Activated gamma-delta T cell treated with Interleukin-2 at 50 U/mL for 16 hours (primary cell): ENCODE results near the gene EXOC6B.

Experiments
- DNase-seq: peaks from one replicate; pipeline ENCODE4 v3.0.0-alpha.2; 2020

EXOC6B gene

DNA sequence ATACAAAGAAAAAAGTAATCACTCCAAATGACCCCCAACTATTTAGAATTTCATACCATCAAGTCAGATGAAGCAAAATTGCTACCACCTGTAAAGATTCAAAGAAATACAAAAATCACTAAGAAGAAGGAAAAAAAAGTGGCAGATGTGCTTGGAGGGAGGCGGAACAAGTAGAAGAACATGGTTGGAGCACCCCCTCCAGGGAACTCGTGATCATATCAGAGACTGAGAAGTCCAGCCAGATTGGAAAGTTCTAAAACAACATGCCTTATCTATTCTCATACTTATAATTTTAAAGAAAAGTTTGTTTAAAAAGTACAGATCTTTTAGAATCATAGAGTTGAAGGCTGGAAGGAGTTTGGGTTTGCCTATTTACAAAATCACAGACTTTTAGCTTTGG is 564.8 kb downstream of the EXOC6B start:
- DNase-seq = no peak

DNA sequence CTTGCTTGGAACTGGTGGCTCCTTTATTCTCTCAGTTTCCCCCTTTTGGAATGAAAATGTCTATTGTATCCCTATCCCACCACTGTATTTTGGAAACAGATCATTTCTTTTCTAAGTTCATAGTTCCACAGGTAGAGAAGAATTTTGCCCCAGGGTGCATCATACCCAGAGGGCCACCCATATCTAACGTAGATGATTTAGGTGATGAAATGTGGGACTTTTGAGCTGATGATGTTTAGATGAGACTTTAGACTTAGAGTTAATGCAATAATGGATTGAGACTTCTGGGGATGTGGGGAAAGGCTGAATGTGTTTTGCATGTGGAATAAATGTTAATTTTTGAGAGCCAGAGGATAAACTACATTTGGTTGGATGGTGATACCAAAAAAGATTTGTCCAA is 570.3 kb downstream of the EXOC6B start:
- no peak for DNase-seq

- no peak for DNase-seq
Measured at GRCh38 chr2:72254831-72255451, 570.9 kb downstream of the EXOC6B start.

DNA sequence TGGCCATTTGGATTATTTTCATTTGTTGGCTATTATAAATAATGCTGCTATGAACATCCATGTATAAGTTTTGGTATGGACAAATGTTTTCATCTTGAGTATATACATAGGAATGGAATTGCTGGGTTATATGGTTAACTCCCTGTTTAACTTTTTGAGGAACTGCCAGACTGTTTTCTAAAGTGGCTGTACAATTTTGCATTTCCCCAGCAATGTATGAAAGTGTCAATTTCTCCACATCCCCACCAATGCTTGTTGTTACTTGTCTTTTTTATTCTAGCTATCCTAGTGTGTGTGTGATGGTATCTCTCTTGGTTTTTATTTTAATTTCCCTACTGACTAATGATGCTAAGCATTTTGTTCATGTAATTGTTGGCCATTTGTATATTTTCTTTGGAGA is 587.5 kb downstream of the EXOC6B start:
- no peak for DNase-seq

GRCh38 chr2:72237549-72237948 is 588.3 kb downstream of the EXOC6B start:
- no peak for DNase-seq

- no peak for DNase-seq
Measured at GRCh38 chr2:72236445-72237067, 589.3 kb downstream of the EXOC6B start.

GRCh38 chr2:72235497-72236415 is 590.1 kb downstream of the EXOC6B start:
- DNase-seq = no peak

DNA sequence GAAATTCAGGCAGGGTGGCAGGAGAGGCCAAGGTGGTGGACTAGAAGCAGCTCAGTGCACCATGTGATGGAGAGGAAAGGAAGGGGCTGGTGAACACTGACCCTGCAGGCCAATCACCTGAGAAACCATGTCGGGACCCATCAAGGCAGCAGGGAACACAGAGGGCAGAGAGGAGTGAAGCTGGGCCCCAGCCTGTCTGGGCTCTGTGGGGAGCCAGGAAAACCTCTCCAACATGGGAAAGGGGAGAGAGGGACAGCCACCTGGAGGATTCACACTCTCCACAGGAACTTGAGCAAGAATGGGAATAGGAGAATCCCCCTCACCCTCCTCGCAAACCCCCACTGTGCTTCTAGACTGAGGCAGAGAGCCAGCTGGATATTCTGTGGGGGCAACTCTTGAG is 592.6 kb downstream of the EXOC6B start:
- no peak for DNase-seq

DNA sequence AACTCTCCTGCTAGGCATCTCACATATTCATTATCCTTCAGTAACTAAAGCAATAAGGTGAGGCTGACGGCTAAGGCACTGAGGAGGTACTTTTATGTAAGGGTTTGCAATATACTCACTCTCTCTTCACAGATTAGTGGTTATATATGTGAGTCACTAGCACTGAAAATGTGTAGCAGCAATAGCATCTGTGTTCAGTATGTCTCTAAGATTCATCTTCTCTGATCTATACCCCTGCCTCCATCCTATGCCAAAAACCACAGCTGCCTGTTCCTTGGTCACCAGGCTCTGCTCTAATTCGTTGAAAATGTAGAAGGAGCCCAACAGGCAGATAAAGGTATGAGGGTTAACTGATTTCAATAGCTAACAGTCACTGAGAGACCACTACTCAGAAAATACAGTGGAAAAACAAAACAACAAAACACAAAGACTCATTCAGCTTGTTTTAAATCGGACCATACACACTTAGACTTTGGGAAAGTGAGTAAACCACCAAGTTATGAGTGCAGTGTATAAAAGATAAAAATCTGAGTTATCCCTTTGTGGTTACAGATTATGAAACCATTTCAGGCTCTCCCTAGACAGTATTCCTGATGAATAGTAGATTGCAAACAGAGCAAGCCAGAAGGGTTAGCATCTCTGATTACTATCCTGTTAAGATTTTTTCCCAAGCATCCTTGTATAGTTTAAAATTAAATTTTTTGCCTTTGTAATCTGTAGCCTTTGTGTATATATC is 602.8 kb downstream of the EXOC6B start:
- DNase-seq = no peak

- DNase-seq = no peak
Measured at GRCh38 chr2:72220170-72220569, 605.7 kb downstream of the EXOC6B start.

DNA sequence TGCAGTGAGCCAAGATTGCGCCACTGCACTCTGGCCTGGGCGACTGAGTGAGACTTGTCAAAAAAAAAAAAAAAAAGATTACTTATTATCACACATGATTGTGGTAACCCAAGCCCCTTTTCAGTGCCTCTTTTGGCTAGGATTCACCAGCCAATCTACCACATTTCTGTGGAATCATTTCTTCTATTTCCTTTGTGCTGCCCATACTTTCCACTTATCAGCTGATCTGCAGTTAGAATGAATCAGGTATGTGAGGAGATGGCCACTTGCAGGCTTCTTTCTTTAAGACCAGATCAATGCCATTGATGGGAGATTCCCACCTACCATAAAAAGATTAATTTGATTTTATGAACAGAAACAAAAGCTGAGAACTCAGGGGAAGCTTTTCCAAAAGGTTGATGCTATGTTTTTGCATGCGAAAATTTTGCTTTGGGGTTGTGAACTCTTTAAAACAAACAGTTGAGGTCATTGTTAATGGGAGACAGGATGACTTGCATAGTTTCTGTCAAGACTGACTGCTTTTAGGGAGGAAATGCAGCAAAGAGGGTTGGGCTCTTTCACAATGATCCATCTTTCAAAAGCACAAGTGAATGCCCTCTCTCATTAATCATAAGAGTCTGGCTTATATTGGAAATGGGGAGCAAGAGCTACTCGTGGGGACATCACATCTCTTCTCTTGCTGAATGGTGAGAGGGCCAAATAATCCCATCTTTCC is 611.2 kb downstream of the EXOC6B start:
- DNase-seq = no peak

- no peak for DNase-seq
Measured at GRCh38 chr2:72212486-72212855, 613.4 kb downstream of the EXOC6B start.

DNA sequence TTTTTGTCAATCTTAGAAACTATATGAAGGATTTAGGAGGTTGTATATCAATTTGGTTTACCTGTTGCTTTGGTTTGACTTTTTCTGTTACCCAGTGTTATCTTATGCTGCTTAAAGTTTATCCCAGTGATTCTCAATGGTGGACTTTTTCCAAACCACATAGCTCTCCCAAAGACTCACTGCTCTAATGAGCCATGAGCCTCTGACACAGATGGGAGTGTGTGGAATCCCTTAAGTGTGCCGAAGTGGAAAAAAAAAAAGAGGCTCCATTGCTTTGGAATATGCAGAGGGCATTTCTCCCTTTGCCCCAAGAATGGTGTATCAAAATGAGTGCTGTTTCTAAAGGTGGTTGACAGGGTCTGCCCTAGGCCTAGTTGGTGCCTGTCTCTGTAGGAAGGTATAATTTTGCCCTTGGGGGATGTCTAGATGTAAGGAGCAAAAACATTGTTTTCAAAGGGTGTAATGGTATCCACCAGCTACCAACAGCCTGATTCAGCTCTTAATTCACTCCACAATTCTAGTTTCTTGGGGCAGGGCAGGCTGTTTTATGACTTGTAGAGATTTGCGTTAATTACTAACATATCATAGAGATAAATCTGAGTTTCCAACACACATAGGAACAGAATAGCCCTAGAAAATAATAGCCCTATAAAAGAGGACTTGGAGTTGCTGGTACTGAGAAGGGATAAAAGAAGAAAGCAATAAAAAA is 613.9 kb downstream of the EXOC6B start:
- no peak for DNase-seq

GRCh38 chr2:72211350-72211749 is 614.5 kb downstream of the EXOC6B start:
- DNase-seq = no peak

DNA sequence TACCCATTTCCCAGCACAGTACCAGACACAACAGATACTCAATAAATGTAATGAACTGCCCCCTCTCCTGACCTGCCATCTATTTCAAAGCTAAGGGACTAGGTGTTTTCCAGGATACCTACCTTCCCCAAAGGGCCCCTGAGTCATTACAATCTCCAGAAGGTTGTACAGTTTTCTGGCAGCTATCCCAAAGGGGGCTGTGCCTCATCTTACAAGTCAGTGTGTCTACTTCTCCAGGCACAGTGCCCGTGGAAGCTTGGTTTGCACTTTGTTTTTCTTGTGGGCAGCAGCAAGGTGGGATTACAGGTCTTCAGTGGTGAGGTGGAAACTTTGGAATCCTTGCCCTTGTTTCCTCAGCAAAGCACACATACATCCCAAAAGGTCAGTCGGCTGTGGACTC is 615.4 kb downstream of the EXOC6B start:
- no peak for DNase-seq

DNA sequence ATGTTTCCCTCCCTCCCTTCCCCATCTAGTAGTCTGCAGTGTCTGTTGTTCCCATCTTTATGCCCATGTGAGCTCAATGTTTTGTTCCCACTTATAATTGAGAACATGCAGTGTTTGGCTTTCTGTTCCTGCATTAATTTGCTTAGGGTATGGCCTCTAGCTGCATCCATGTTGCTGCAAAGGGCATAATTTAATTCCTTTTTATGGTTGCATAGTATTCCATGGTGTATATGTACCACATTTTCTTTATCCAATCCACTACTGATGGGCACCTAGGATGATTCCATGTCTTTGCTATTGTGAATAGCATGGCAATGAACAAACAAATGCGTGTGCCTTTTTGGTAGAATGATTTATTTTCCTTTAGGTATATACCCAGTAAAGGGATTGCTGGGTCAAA is 617.6 kb downstream of the EXOC6B start:
- DNase-seq = no peak

DNA sequence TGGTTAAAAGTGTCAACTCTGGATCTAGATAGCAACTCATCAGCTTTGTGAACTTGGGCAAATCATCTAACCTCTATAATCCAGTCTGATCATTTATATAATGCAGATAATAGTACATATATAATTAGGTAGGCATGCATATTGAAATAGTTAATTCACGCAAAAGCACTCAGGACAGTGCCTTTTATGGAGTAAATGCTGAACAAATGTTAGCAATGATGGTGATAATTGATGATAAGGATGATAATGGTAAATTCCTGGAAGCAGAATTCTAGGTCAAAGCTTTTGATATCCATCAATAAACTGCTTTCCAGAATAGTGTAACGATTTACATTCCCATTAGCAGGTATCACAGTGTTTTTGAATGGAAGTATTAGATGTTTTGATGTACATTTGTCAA is 618.5 kb downstream of the EXOC6B start:
- DNase-seq = no peak

DNA sequence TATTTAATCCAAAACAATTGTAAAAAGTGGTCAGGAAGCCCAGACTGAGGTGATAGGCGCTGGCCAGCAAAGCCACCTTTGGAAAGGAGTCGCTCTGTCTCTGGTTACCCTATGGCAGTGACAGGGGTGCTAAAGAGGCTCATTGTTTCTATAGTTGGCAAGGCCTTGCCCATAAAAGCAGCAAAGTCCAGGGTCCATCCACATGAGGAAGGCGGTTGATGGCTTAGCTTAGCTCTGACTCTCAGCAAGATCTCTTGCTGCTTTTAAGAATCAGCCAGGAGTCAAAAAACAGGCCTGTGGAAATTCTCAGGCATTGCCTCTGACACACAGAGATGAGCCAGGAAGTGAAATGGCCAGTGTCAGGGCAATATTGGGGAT is 620.3 kb downstream of the EXOC6B start:
- DNase-seq = no peak

GRCh38 chr2:72204786-72205503 is 620.9 kb downstream of the EXOC6B start:
- DNase-seq = no peak

- DNase-seq = no peak
Measured at GRCh38 chr2:72204156-72204785, 621.6 kb downstream of the EXOC6B start.
